GM23338 (cell line): ENCODE results near the gene PACS2. TPM values are rescaled to one million over a fixed set of nuclear protein-coding genes. Genes with fewer than 3 reads are reported as not detected.

Source experiments
- ATAC-seq: fragments of 200-7000 bp; cut with Tn5 transposase; 3 replicates; pipeline ENCODE4 v1.9.1; 2020
- DNase-seq: peaks from one replicate; pipeline ENCODE4 v3.0.0-alpha.2; 2015; ENCODE audit warnings: low spot score
- H2AFZ ChIP-seq: fragments of 200-600 bp; sonication (generic); 2 replicates; pipeline ENCODE4 v1.8.0; 2016; ENCODE audit warnings: antibody characterized with exemption, mild to moderate bottlenecking, moderate library complexity
- H3F3A ChIP-seq: fragments of 200-600 bp; sonication (generic); replicated peaks from 2 replicates; pipeline ENCODE4 v1.8.0; 2017; ENCODE audit warnings: antibody characterized with exemption, mixed run types, low read depth
- H3K27ac ChIP-seq: fragments of 200-600 bp; sonication (generic); 2 replicates; pipeline ENCODE4 v1.6.1; 2016; ENCODE audit warnings: low read depth
- H3K27me3 ChIP-seq: fragments of 200-600 bp; sonication (generic); 2 replicates; pipeline ENCODE4 v1.8.0; 2016; ENCODE audit warnings: mild to moderate bottlenecking, mixed run types, moderate library complexity; ENCODE audit not compliant: insufficient read depth
- H3K36me3 ChIP-seq: fragments of 200-600 bp; sonication (generic); 2 replicates; pipeline ENCODE4 v1.8.0; 2016; ENCODE audit warnings: mild to moderate bottlenecking; ENCODE audit not compliant: insufficient read depth
- H3K4me1 ChIP-seq: fragments of 200-600 bp; sonication (generic); 2 replicates; pipeline ENCODE4 v1.8.0; 2016; ENCODE audit warnings: mild to moderate bottlenecking, moderate library complexity; ENCODE audit not compliant: insufficient read depth
- H3K4me2 ChIP-seq: fragments of 200-600 bp; sonication (generic); 2 replicates; pipeline ENCODE4 v1.7.1; 2017; ENCODE audit warnings: mixed run types
- H3K4me3 ChIP-seq: fragments of 200-600 bp; sonication (generic); 2 replicates; pipeline ENCODE4 v1.6.1; 2016; ENCODE audit warnings: mixed run types
- H3K79me2 ChIP-seq: fragments of 200-600 bp; sonication (generic); replicated peaks from 2 replicates; pipeline ENCODE4 v1.8.0; 2017; ENCODE audit warnings: mild to moderate bottlenecking; ENCODE audit not compliant: insufficient read depth
- H3K9me2 ChIP-seq: fragments of 200-600 bp; sonication (generic); 2 replicates; pipeline ENCODE4 v1.8.0; 2017; ENCODE audit not compliant: insufficient read depth
- H4K20me1 ChIP-seq: fragments of 200-600 bp; sonication (generic); replicated peaks from 2 replicates; pipeline ENCODE4 v1.8.0; 2017; ENCODE audit warnings: mild to moderate bottlenecking; ENCODE audit not compliant: insufficient read depth
- H3K27ac Mint-ChIP-seq: 2 replicates; pipeline ENCODE4 v1.8.0; 2020; ENCODE audit warnings: inconsistent platforms, mild to moderate bottlenecking, moderate library complexity, mixed read lengths
- H3K27me3 Mint-ChIP-seq: 3 replicates; pipeline ENCODE4 v1.8.0; 2022; ENCODE audit warnings: low read depth, mild to moderate bottlenecking, moderate library complexity, mixed read lengths, inconsistent platforms; ENCODE audit not compliant: insufficient read depth, poor library complexity
- H3K36me3 Mint-ChIP-seq: 3 replicates; pipeline ENCODE4 v1.8.0; 2021; ENCODE audit warnings: low read depth, mild to moderate bottlenecking, inconsistent platforms, moderate library complexity, mixed read lengths
- H3K4me1 Mint-ChIP-seq: 3 replicates; pipeline ENCODE4 v1.8.0; 2020; ENCODE audit warnings: mild to moderate bottlenecking, inconsistent platforms, mixed read lengths
- H3K4me3 Mint-ChIP-seq: 3 replicates; pipeline ENCODE4 v1.8.0; 2021; ENCODE audit warnings: moderate library complexity, mild to moderate bottlenecking, inconsistent platforms, mixed read lengths
- H3K9me3 Mint-ChIP-seq: 3 replicates; pipeline ENCODE4 v1.8.0; 2020; ENCODE audit warnings: moderate library complexity, mild to moderate bottlenecking, inconsistent platforms, mixed read lengths
- CREB1 ChIP-seq: fragments of 250-450 bp; sonication (Bioruptor Pico); IDR thresholded peaks from 2 replicates; pipeline ENCODE4 v1.5.0; 2020; ENCODE audit warnings: low read depth, mild to moderate bottlenecking, moderate library complexity
- CTCF ChIP-seq, 2 experiments: fragments of 200-600 bp in 1 of 2; sonication (generic) in 1 of 2; conservative IDR thresholded peaks; 2 replicates each; pipeline versions ENCODE4 v1.5.1 to v1.6.1; 2016 to 2017; ENCODE audit warnings: antibody characterized with exemption in 2 of 2, low read depth in 2 of 2, mild to moderate bottlenecking in 2 of 2, moderate library complexity in 1 of 2
- EZH2 ChIP-seq: fragments of 200-600 bp; sonication (generic); IDR thresholded peaks from one replicate; pipeline ENCODE4 v1.8.0; 2017; ENCODE audit warnings: antibody characterized with exemption, mild to moderate bottlenecking, low read depth; ENCODE audit not compliant: unreplicated experiment
- EZH2phosphoT487 ChIP-seq: fragments of 200-600 bp; sonication (generic); IDR thresholded peaks from one replicate; pipeline ENCODE4 v1.8.1; 2018; ENCODE audit warnings: antibody characterized with exemption; ENCODE audit not compliant: unreplicated experiment
- JUNB ChIP-seq: IDR thresholded peaks from one replicate; pipeline ENCODE4 v1.6.1; 2016; ENCODE audit warnings: antibody characterized with exemption; ENCODE audit not compliant: unreplicated experiment
- NANOG ChIP-seq: IDR thresholded peaks from 2 replicates; pipeline ENCODE4 v1.6.1; 2016; ENCODE audit warnings: antibody characterized with exemption, borderline replicate concordance
- POLR2AphosphoS5 ChIP-seq: IDR thresholded peaks from 2 replicates; pipeline ENCODE4 v1.6.1; 2016; ENCODE audit warnings: antibody characterized with exemption, low read depth
- STAT1 ChIP-seq: IDR thresholded peaks from one replicate; pipeline ENCODE4 v1.6.1; 2016; ENCODE audit warnings: antibody characterized with exemption; ENCODE audit not compliant: unreplicated experiment
- ZNF114 ChIP-seq: fragments of 250-450 bp; sonication (Bioruptor Pico); IDR thresholded peaks from 2 replicates; pipeline ENCODE4 v1.5.0; 2020; ENCODE audit warnings: mild to moderate bottlenecking, moderate library complexity
- ZNF331 ChIP-seq: fragments of 250-450 bp; sonication (Bioruptor Pico); IDR thresholded peaks from 2 replicates; pipeline ENCODE4 v1.5.0; 2020; ENCODE audit warnings: low read depth, mild to moderate bottlenecking, moderate library complexity
- polyA plus RNA-seq: library from polyadenylated mRNA; unstranded; fragments of >200 nt; fragmentation: Nextera tagmentation; extraction: Ambion mirVana; gene quantifications from 2 replicates; pipeline ENCODE4 v1.2.1, GENCODE V29; 2016
- total RNA-seq: library from RNA; depleted of rRNA; stranded (reverse); fragments of >200 nt; shearing (Covaris generic); gene quantifications from 2 replicates; pipeline ENCODE4 v1.2.3, GENCODE V29; 2014
- TF ChIP-seq, protein P1 (sequence below): IDR thresholded peaks from 2 replicates; pipeline ENCODE4 v1.6.1; 2016; ENCODE audit warnings: antibody characterized with exemption
- TF ChIP-seq, protein P2 (sequence below): IDR thresholded peaks from one replicate; pipeline ENCODE4 v1.6.1; 2018; ENCODE audit warnings: antibody characterized with exemption; ENCODE audit not compliant: unreplicated experiment
- TF ChIP-seq, protein P3 (sequence below): fragments of 250-450 bp; sonication (Bioruptor Pico); IDR thresholded peaks from 2 replicates; pipeline ENCODE4 v1.5.0; 2020; ENCODE audit warnings: mild to moderate bottlenecking, moderate library complexity

PACS2 gene
- total and polyA plus RNA-seq, 2 experiments from 2014 or later: 22.5 to 79.0 TPM

GRCh38 chr14:105282098-105282725, 32.3 kb upstream of the PACS2 start:
- Histone ChIP-seq H3K27ac (no peak overlapping the region), H3K36me3 (no peaks in the 10 kb centered on the region), H3K4me2 (no peak overlapping the region), H3K4me1 (peaks cover 3% of the 10 kb centered on the region; the same call in 1 of the 2 replicates), H3F3A (no peaks in the 10 kb centered on the region), H3K79me2 (peaks cover 41% of the 10 kb centered on the region), H4K20me1 (peaks cover 16% of the 10 kb centered on the region), H3K9me2 (no peaks in the 10 kb centered on the region), H3K4me3 (no peak overlapping the region), H2AFZ (no peak overlapping the region), H3K27me3 (no peaks in the 10 kb centered on the region)
- Mint-ChIP-seq H3K4me3 (no peak overlapping the region), H3K27ac (no peak overlapping the region), H3K4me1 (peaks cover 17% of the 10 kb centered on the region), H3K36me3 (no peaks in the 10 kb centered on the region), H3K9me3 (no peaks in the 10 kb centered on the region), H3K27me3 (peaks cover 6% of the 10 kb centered on the region)
- TF ChIP-seq, protein P1, sequence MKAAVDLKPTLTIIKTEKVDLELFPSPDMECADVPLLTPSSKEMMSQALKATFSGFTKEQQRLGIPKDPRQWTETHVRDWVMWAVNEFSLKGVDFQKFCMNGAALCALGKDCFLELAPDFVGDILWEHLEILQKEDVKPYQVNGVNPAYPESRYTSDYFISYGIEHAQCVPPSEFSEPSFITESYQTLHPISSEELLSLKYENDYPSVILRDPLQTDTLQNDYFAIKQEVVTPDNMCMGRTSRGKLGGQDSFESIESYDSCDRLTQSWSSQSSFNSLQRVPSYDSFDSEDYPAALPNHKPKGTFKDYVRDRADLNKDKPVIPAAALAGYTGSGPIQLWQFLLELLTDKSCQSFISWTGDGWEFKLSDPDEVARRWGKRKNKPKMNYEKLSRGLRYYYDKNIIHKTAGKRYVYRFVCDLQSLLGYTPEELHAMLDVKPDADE: no peak
- no peak for TF ChIP-seq CTCF (conservative IDR thresholded peaks at IDR 0.05; ENCODE audit: low read depth in 2 of 2)
- TF ChIP-seq JUNB: no peak
- no peak for TF ChIP-seq STAT1
- TF ChIP-seq, protein P2, sequence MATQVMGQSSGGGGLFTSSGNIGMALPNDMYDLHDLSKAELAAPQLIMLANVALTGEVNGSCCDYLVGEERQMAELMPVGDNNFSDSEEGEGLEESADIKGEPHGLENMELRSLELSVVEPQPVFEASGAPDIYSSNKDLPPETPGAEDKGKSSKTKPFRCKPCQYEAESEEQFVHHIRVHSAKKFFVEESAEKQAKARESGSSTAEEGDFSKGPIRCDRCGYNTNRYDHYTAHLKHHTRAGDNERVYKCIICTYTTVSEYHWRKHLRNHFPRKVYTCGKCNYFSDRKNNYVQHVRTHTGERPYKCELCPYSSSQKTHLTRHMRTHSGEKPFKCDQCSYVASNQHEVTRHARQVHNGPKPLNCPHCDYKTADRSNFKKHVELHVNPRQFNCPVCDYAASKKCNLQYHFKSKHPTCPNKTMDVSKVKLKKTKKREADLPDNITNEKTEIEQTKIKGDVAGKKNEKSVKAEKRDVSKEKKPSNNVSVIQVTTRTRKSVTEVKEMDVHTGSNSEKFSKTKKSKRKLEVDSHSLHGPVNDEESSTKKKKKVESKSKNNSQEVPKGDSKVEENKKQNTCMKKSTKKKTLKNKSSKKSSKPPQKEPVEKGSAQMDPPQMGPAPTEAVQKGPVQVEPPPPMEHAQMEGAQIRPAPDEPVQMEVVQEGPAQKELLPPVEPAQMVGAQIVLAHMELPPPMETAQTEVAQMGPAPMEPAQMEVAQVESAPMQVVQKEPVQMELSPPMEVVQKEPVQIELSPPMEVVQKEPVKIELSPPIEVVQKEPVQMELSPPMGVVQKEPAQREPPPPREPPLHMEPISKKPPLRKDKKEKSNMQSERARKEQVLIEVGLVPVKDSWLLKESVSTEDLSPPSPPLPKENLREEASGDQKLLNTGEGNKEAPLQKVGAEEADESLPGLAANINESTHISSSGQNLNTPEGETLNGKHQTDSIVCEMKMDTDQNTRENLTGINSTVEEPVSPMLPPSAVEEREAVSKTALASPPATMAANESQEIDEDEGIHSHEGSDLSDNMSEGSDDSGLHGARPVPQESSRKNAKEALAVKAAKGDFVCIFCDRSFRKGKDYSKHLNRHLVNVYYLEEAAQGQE: no peak
- TF ChIP-seq CREB1 (CRISPR knock-in tag): no peak
- no peak for TF ChIP-seq POLR2AphosphoS5
- no peak for TF ChIP-seq NANOG
- no peak for TF ChIP-seq EZH2
- TF ChIP-seq ZNF331 (CRISPR knock-in tag): no peak
- no peak for TF ChIP-seq ZNF114 (CRISPR knock-in tag)
- TF ChIP-seq, protein P3, sequence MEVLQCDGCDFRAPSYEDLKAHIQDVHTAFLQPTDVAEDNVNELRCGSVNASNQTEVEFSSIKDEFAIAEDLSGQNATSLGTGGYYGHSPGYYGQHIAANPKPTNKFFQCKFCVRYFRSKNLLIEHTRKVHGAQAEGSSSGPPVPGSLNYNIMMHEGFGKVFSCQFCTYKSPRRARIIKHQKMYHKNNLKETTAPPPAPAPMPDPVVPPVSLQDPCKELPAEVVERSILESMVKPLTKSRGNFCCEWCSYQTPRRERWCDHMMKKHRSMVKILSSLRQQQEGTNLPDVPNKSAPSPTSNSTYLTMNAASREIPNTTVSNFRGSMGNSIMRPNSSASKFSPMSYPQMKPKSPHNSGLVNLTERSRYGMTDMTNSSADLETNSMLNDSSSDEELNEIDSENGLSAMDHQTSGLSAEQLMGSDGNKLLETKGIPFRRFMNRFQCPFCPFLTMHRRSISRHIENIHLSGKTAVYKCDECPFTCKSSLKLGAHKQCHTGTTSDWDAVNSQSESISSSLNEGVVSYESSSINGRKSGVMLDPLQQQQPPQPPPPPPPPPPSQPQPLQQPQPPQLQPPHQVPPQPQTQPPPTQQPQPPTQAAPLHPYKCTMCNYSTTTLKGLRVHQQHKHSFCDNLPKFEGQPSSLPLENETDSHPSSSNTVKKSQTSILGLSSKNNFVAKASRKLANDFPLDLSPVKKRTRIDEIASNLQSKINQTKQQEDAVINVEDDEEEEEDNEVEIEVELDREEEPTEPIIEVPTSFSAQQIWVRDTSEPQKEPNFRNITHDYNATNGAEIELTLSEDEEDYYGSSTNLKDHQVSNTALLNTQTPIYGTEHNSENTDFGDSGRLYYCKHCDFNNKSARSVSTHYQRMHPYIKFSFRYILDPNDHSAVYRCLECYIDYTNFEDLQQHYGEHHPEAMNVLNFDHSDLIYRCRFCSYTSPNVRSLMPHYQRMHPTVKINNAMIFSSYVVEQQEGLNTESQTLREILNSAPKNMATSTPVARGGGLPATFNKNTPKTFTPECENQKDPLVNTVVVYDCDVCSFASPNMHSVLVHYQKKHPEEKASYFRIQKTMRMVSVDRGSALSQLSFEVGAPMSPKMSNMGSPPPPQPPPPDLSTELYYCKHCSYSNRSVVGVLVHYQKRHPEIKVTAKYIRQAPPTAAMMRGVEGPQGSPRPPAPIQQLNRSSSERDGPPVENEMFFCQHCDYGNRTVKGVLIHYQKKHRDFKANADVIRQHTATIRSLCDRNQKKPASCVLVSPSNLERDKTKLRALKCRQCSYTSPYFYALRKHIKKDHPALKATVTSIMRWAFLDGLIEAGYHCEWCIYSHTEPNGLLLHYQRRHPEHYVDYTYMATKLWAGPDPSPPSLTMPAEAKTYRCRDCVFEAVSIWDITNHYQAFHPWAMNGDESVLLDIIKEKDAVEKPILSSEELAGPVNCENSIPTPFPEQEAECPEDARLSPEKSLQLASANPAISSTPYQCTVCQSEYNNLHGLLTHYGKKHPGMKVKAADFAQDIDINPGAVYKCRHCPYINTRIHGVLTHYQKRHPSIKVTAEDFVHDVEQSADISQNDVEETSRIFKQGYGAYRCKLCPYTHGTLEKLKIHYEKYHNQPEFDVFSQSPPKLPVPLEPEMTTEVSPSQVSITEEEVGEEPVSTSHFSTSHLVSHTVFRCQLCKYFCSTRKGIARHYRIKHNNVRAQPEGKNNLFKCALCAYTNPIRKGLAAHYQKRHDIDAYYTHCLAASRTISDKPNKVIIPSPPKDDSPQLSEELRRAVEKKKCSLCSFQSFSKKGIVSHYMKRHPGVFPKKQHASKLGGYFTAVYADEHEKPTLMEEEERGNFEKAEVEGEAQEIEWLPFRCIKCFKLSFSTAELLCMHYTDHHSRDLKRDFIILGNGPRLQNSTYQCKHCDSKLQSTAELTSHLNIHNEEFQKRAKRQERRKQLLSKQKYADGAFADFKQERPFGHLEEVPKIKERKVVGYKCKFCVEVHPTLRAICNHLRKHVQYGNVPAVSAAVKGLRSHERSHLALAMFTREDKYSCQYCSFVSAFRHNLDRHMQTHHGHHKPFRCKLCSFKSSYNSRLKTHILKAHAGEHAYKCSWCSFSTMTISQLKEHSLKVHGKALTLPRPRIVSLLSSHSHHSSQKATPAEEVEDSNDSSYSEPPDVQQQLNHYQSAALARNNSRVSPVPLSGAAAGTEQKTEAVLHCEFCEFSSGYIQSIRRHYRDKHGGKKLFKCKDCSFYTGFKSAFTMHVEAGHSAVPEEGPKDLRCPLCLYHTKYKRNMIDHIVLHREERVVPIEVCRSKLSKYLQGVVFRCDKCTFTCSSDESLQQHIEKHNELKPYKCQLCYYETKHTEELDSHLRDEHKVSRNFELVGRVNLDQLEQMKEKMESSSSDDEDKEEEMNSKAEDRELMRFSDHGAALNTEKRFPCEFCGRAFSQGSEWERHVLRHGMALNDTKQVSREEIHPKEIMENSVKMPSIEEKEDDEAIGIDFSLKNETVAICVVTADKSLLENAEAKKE (CRISPR knock-in tag): no peak
- TF ChIP-seq EZH2phosphoT487: no peak
- ATAC-seq (peak; percentile 48), DNase-seq (no peak)
